Measurements from ENCODE around the gene PDE6A.

Gene PDE6A

DNA sequence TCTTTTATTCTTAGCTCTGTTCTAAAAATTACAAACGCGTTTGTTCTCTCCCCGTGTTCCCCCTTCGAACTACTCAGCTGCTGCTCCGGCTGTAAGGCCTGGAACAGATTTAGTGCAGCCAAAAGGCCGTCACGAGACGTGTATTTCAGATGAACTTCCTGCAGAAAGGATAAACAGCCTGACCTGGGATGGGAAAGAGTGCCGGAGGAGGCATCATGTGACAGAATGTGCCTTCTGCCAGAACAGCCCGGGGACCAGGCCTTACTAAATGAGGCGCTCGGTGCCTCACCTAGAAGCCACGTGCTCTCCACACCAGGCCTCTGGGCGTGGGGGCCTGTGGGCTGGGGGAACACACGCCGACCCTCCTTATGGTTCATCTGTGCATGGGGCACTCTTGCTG lies 119.7 kb downstream of the PDE6A start:
- no peak for DNase-seq (ENCODE audit: extremely low read depth, low read depth)
- TF ChIP-seq, protein P1, sequence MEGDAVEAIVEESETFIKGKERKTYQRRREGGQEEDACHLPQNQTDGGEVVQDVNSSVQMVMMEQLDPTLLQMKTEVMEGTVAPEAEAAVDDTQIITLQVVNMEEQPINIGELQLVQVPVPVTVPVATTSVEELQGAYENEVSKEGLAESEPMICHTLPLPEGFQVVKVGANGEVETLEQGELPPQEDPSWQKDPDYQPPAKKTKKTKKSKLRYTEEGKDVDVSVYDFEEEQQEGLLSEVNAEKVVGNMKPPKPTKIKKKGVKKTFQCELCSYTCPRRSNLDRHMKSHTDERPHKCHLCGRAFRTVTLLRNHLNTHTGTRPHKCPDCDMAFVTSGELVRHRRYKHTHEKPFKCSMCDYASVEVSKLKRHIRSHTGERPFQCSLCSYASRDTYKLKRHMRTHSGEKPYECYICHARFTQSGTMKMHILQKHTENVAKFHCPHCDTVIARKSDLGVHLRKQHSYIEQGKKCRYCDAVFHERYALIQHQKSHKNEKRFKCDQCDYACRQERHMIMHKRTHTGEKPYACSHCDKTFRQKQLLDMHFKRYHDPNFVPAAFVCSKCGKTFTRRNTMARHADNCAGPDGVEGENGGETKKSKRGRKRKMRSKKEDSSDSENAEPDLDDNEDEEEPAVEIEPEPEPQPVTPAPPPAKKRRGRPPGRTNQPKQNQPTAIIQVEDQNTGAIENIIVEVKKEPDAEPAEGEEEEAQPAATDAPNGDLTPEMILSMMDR (IDR thresholded peaks at IDR 0.05; ENCODE audit: low read depth, low read length), result no peak

DNA sequence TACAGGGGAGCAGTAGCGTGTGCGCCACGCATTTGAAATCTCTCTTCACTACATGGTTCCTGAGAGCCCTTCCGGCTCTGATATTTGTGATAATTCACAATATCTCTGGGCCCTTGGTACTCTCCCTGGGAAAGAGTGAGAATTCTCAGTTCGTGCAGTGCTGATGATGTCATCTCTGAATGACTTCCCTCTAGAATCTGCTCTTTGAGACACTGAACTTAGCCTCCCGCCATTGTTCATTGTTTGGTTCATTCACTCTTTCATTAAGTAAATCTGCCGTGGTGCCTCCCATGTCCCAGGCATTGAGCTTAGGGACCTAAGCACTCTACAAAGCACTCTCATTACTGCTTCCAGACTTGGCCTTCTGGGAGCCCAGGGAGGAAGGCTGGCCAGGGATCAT lies 120.5 kb downstream of the PDE6A start:
- TF ChIP-seq, protein P1 (IDR thresholded peaks at IDR 0.05; ENCODE audit: low read depth, low read length), result no peak
- DNase-seq (ENCODE audit: extremely low read depth, low read depth), result no peak

DNA sequence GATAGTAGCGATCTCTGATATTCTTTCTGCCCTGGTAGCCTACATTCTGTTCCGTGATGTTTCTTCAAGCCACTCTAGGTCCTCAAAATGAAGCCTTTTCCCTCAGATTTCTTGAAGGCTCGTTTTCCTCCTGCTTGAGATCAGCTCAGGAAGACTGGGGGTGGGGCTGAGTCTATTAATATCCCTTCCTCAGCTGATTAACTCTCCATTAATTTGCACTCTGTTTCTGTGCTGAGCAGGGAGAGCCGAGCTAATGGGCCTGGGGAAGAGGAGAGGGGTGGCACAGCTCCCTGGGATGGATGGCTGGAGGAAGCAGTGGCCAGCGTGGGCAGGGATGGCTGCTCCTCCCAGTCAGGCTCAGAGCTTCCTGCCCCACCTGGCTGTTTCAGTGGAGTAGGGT lies 121.2 kb downstream of the PDE6A start:
- no peak for DNase-seq (ENCODE audit: extremely low read depth, low read depth)
- TF ChIP-seq, protein P1 (IDR thresholded peaks at IDR 0.05; ENCODE audit: low read depth, low read length), result no peak

DNA sequence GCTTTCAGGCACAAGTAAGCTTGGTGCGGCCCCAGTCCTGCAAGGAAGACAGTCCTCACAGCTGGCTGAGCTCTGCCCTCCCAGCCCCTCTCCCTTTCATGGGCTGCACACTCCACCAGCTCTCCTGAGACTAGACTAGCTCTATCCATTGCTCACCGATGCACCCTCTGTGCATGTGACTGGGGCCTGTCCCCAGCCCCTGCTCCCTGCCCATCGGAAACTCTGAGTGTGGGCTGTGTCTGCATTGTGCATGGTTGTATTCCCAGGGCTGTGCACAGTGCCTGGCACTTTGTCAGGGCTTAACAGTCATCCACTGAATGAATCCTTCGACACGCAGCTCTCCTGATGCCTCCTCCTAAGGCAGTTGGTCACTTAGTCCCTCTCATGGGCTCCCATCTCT lies 122.3 kb downstream of the PDE6A start:
- TF ChIP-seq, protein P1 (IDR thresholded peaks at IDR 0.05; ENCODE audit: low read depth, low read length), result no peak
- no peak for DNase-seq (ENCODE audit: extremely low read depth, low read depth)

DNA sequence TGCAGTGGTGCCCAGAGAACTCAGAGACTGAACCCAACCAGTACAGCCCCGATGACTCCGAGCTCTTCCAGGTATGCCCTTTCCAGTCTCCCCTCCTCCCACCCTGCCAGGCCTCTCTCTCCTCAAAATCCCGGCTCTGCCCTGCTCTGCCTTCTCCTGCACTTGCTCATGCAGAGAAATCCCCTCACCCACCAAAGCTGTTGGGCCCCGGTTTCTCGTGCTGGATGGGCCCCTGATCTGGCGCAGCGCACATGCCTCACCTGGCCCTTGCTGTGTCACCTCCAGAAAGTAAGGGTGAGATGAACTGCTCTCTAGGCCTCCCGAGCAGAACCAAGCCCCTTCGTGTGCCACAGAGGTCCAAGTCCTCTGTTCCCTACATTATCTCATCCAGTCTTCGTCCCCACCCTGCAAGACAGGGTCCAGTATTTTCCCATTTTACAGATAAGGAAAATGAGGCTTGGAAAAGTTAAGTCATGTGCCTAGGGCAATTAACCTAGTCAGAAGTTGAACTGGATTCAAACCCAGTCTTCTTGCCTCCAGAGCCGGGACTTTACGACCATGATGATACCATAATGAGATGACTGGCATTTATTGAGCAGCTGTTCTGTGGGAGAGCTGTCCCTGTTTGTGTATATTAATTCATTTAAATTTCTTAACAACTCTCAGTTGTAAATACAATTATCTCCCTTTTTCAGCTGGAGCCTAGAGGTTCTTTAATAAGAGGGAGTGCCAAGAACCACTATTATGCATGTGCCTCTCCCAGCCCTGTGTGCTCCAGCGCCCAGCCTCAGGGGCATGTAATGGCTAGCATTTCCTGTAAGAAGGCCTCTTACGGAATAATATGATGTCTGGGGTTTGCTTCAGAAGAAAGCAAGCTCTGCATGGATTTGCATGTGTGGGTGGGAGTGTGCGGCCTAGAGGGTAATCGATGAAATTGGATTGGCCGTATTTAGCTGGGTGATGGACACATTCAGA lies 123.8 kb downstream of the PDE6A start:
- DNase-seq (ENCODE audit: extremely low read depth, low read depth), result no peak
- TF ChIP-seq, protein P1 (IDR thresholded peaks at IDR 0.05; ENCODE audit: low read depth, low read length), result no peak

DNA sequence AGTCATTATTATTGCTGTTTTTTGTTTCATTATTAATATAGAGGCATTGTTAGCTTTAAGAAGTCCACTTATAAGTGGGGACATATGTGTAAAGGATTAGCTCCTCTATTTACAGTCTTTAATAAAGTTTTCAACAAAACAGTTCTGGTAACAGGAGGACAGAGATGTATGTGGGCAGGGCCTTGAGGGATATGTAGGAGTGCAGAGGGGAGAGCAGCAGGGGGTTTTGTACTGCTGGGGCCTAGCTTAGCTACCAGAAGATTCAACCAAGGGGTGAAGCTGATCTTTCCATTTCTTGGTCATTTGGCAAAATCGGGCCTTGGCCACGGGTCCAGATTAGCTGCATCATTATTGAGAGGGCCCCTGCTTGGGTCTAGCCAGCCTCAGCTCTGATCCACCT lies 124.6 kb downstream of the PDE6A start:
- TF ChIP-seq, protein P1 (IDR thresholded peaks at IDR 0.05; ENCODE audit: low read depth, low read length), result no peak
- no peak for DNase-seq (ENCODE audit: extremely low read depth, low read depth)

DNA sequence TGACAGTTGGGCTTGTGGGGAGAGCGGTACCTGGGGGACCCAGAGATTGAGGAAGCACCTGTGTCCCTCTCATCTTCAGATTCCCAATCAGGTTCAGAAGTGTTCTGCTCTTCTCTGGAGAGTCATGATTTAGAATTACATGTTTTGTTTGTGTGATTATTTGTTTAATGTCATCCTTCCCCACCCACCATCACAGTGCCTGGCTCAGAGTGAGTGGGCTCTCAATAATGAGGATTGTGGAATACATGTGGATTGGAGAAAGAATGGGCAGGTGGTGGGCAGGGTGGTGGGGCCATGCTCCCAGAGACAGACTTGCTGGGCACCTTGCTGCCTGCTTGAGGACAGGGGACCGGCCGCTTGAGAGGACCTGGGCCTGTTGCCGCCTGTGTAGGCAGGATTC lies 126.5 kb downstream of the PDE6A start:
- TF ChIP-seq, protein P1 (IDR thresholded peaks at IDR 0.05; ENCODE audit: low read depth, low read length), result no peak
- no peak for DNase-seq (ENCODE audit: extremely low read depth, low read depth)

All from AG09319 (cell line).